HepG2 (cell line): ENCODE measurements around the gene WDR76. TPM values are rescaled to one million over a fixed set of nuclear protein-coding genes. Genes with fewer than 3 reads are reported as not detected.

Source experiments
- ATAC-seq: fragments of 200-7000 bp; cut with Tn5 transposase; 3 replicates; pipeline ENCODE4 v1.9.1; 2020; ENCODE audit warnings: mild to moderate bottlenecking, moderate library complexity
- BruUV-seq: library from RNA; stranded (reverse); fragments of 400-500 nt; replicated peaks from 2 replicates; lab custom pipeline; 2021; lab: Mats Ljungman, UMichigan
- CTCF ChIA-PET: fragments of 300-600 bp; formaldehyde crosslinking; extraction: SDS; loops from one replicate; lab custom pipeline; 2021; ENCODE audit warnings: low total read pairs, inconsistent platforms, low intra/inter-chr PET ratio; lab: Yijun Ruan, JAX
- POLR2A ChIA-PET: fragments of 350-600 bp; sonication (Branson Sonifier 250); formaldehyde crosslinking; loops from one replicate; lab custom pipeline; 2020; ENCODE audit warnings: antibody characterized with exemption, inconsistent platforms; lab: Yijun Ruan, JAX
- DNase-seq: peaks from one replicate; pipeline ENCODE4 v3.0.0-alpha.2; 2015; ENCODE audit warnings: low spot score
- FAIRE-seq: peaks from 3 replicates; lab custom pipeline; 2011; peaks lifted over from hg19 to GRCh38; lab: Jason Lieb, UNC
- H2AFZ ChIP-seq: one replicate; pipeline ENCODE4 v1.6.1; 2011; ENCODE audit warnings: low read length, inconsistent platforms
- H3K27ac ChIP-seq: fragments of 300-600 bp; 3 replicates; pipeline ENCODE4 v1.8.0; 2011; ENCODE audit warnings: mixed run types, mild to moderate bottlenecking, mixed read lengths, low read length, inconsistent platforms; ENCODE audit not compliant: insufficient read depth; ENCODE audit errors: extremely low read length
- H3K27me3 ChIP-seq, 2 experiments: fragments of 200-600 bp in 1 of 2; 2 replicates in 1 of 2; 3 replicates in 1 of 2; pipeline versions ENCODE4 v1.6.0 to v1.8.0; 2011; ENCODE audit warnings: low read length in 2 of 2, mild to moderate bottlenecking in 2 of 2, moderate library complexity in 2 of 2, inconsistent platforms in 1 of 2; ENCODE audit not compliant: insufficient read depth in 2 of 2, control insufficient read depth in 1 of 2
- H3K36me3 ChIP-seq, 2 experiments: fragments of 200-600 bp in 1 of 2; replicated peaks in 1 of 2; 2 replicates in 1 of 2; 3 replicates in 1 of 2; pipeline versions ENCODE4 v1.5.1 to v1.8.0; 2011; ENCODE audit warnings: low read length in 2 of 2, inconsistent platforms in 1 of 2; ENCODE audit not compliant: insufficient read depth in 2 of 2, control insufficient read depth in 1 of 2
- H3K4me1 ChIP-seq: 2 replicates; pipeline ENCODE4 v1.5.1; 2012; ENCODE audit warnings: low read length, inconsistent platforms; ENCODE audit not compliant: insufficient read depth
- H3K4me2 ChIP-seq: 2 replicates; pipeline ENCODE4 v1.6.0; 2011; ENCODE audit warnings: low read depth, low read length, inconsistent platforms
- H3K4me3 ChIP-seq, 3 experiments: fragments of 200-600 bp in 1 of 3; sonication (generic), shearing (Covaris generic) in 1 of 3; replicated peaks in 1 of 3; 2 replicates each; pipeline ENCODE4 v1.5.1; 2011 to 2016; ENCODE audit warnings: low read length in 3 of 3, inconsistent platforms in 2 of 3, low read depth in 2 of 3, mild to moderate bottlenecking in 2 of 3, control low read depth in 1 of 3, mixed read lengths in 1 of 3; ENCODE audit not compliant: insufficient read depth in 1 of 3
- H3K79me2 ChIP-seq: one replicate; pipeline ENCODE4 v1.6.1; 2011; ENCODE audit warnings: low read length, inconsistent platforms; ENCODE audit not compliant: insufficient read depth
- H3K9ac ChIP-seq: 2 replicates; pipeline ENCODE4 v1.6.0; 2011; ENCODE audit warnings: mild to moderate bottlenecking, low read depth, low read length, inconsistent platforms; ENCODE audit not compliant: insufficient read depth
- H3K9me3 ChIP-seq: 2 replicates; pipeline ENCODE4 v1.5.1; 2012; ENCODE audit warnings: mild to moderate bottlenecking, low read length
- H4K20me1 ChIP-seq: 2 replicates; pipeline ENCODE4 v1.6.0; 2011; ENCODE audit warnings: inconsistent platforms, mild to moderate bottlenecking, low read length, moderate library complexity; ENCODE audit not compliant: insufficient read depth
- GTF3A ChIP-seq: sonication (generic); formaldehyde crosslinking; conservative IDR thresholded peaks from 2 replicates; pipeline ENCODE4 v1.4.0; 2020; ENCODE audit warnings: mild to moderate bottlenecking, missing genetic modification reagents
- HOXA9 ChIP-seq: sonication (generic); formaldehyde crosslinking; IDR thresholded peaks from 2 replicates; pipeline ENCODE4 v1.8.1; 2022; ENCODE audit warnings: missing genetic modification reagents, mild to moderate bottlenecking, moderate library complexity, borderline replicate concordance
- ZFY ChIP-seq: sonication (generic); formaldehyde crosslinking; IDR thresholded peaks from 2 replicates; pipeline ENCODE4 v1.4.0; 2020; ENCODE audit warnings: missing genetic modification reagents
- ZNF124 ChIP-seq: sonication (generic); formaldehyde crosslinking; IDR thresholded peaks from 2 replicates; pipeline ENCODE4 v1.4.0; 2020; ENCODE audit warnings: missing genetic modification reagents
- ZNF138 ChIP-seq: sonication (generic); formaldehyde crosslinking; IDR thresholded peaks from 2 replicates; pipeline ENCODE4 v1.5.0; 2020; ENCODE audit warnings: mild to moderate bottlenecking, low read depth, missing genetic modification reagents
- ZNF274 ChIP-seq: sonication (generic); formaldehyde crosslinking; IDR thresholded peaks from 2 replicates; pipeline ENCODE4 v1.5.1; 2020; ENCODE audit warnings: mild to moderate bottlenecking, missing genetic modification reagents
- ZNF451 ChIP-seq: sonication (generic); formaldehyde crosslinking; IDR thresholded peaks from 2 replicates; pipeline ENCODE4 v1.5.0; 2020; ENCODE audit warnings: mild to moderate bottlenecking, missing genetic modification reagents
- ZNF772 ChIP-seq: sonication (generic); formaldehyde crosslinking; IDR thresholded peaks from 2 replicates; pipeline ENCODE4 v1.5.0; 2020; ENCODE audit warnings: mild to moderate bottlenecking, missing genetic modification reagents
- ZNF788 ChIP-seq: sonication (generic); formaldehyde crosslinking; IDR thresholded peaks from 2 replicates; pipeline ENCODE4 v1.5.0; 2020; ENCODE audit warnings: mild to moderate bottlenecking, missing genetic modification reagents, borderline replicate concordance
- WGBS: methylation state at CpG from one replicate; pipeline ENCODE4 v1.1.6; 2017; ENCODE audit warnings: low lambda C conversion rate; 5-methylcytosine and 5-hydroxymethylcytosine counted together
- in situ Hi-C: cut with HindIII; loops from 2 replicates; pipeline ENCODE4 v1.10.0; 2017; ENCODE audit warnings: low pct_unique_long_range_greater_than_20kb; ENCODE audit not compliant: extremely low pct_ligation_motif_present
- intact Hi-C: fragments of 100-400 bp; cut with micrococcal nuclease; formaldehyde crosslinking; loops from one replicate; pipeline ENCODE4 v1.10.0; 2022; ENCODE audit not compliant: unreplicated experiment
- polyA plus RNA-seq, 8 experiments: library from polyadenylated mRNA; depleted of rRNA in 3 of 8; stranded (reverse) in 7 of 8; unstranded in 1 of 8; fragments of >200 nt; fragmentation: Illumina TruSeq in 4 of 8; extraction: Trizol in 4 of 8; gene quantifications; 2 replicates each; pipeline versions ENCODE4 v1.2.1 to v1.2.3, GENCODE V29; 2011 to 2016; ENCODE audit warnings: low read depth in 4 of 8, missing spikeins in 1 of 8, mixed read lengths in 1 of 8; ENCODE audit not compliant: insufficient read depth in 1 of 8
- total RNA-seq, 5 experiments: library from RNA; depleted of rRNA; stranded (reverse); fragments of >200 nt; fragmentation: Illumina TruSeq; extraction: Trizol; gene quantifications; 2 replicates each; pipeline ENCODE4 v1.2.3, GENCODE V29; 2016; ENCODE audit warnings: low read depth in 1 of 5
- TF ChIP-seq, protein P1 (sequence below): IDR thresholded peaks from 2 replicates; pipeline ENCODE4 v1.6.1; 2016; ENCODE audit warnings: missing compliant biosample characterization, missing genetic modification reagents, borderline replicate concordance
- TF ChIP-seq, protein P2 (sequence below): sonication (generic); formaldehyde crosslinking; IDR thresholded peaks from 2 replicates; pipeline ENCODE4 v1.5.0; 2020; ENCODE audit warnings: mild to moderate bottlenecking, missing genetic modification reagents
- TF ChIP-seq, protein P3 (sequence below): sonication (generic); formaldehyde crosslinking; IDR thresholded peaks from 2 replicates; pipeline ENCODE4 v1.9.0; 2022; ENCODE audit warnings: missing genetic modification reagents, mild to moderate bottlenecking, borderline replicate concordance
- TF ChIP-seq, protein P4 (sequence below): sonication (generic); formaldehyde crosslinking; conservative IDR thresholded peaks from 2 replicates; pipeline ENCODE4 v1.8.0; 2022; ENCODE audit warnings: mild to moderate bottlenecking, moderate library complexity, missing genetic modification reagents
- TF ChIP-seq, protein P5 (sequence below): sonication (generic); formaldehyde crosslinking; IDR thresholded peaks from 2 replicates; pipeline ENCODE4; 2020; ENCODE audit warnings: missing genetic modification reagents, mild to moderate bottlenecking, borderline replicate concordance

WDR76 gene
- total and polyA plus RNA-seq, 2 of the 13 experiments (the other 11 are each of a cell fraction or from before 2014, with no cell fraction given), result 1.1 to 9.7 TPM

DNA sequence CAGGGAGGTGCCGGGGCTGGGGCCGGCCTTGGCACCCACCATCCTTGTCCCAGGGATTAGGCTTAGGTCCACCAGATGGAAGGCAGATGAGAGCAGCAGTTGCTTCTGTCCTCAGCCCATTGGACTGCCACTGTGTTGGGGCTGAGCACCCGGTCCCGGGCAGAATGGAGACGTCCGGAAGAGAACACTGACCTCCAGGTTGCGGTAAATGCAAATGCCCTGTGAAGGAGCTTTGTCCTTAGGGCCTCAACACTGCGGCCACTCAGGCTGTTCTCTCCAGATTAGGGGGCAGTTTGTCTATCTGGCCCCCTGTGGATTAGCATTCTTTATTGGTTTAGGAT, 26.9 kb upstream of the WDR76 start, which contains the start of gene SERINC4:
Gene SERINC4 (minus strand): TSS at position 276 of the 341 bp plus-strand sequence. CDS start 234 bp downstream, at position 42.
- Histone ChIP-seq H3K36me3 (peaks cover 3 to 28% of the 10 kb centered on the region in 2 experiments; a peak in 4 of 5 replicates), H3K4me2 (peak within 1 kb of the TSS; percentile 74), H2AFZ (no peak within 1 kb of the TSS), H3K9me3 (no peaks in the 10 kb centered on the region), H3K27me3 (no peaks in the 10 kb centered on the region; a peak in 1 of 5 replicates), H3K27ac (peak within 1 kb of the TSS; percentile 71), H3K9ac (peak within 1 kb of the TSS; percentile 91), H4K20me1 (peaks cover 9% of the 10 kb centered on the region), H3K4me1 (peaks cover 55% of the 10 kb centered on the region), H3K79me2 (peaks cover 15% of the 10 kb centered on the region), H3K4me3 (peak within 1 kb of the TSS; percentile 80 to 94 (median 82))
- ChIA-PET CTCF (no interaction called here), POLR2A (interaction anchor here (1.0 to 2.9 kb wide), 9 partner anchors 7 to 627 kb away, joined by 3 to 30 read pairs (median 5); partner anchors contain the start of genes CTDSPL2, ELL3, MFAP1 and PDIA3)
- ATAC-seq (peak; percentile 4), FAIRE-seq (no peak), DNase-seq (no peak)
- in situ Hi-C loops, result no loop called here
- intact Hi-C loops, result no loop called here
- BruUV-seq, result no TSS peak
- WGBS, result 86% methylated on average over 3 of the region's 8 CpGs
- TF ChIP-seq ZFY (CRISPR knock-in tag) (0 out of 2 replicates have a peak, but pooled peaks have one; percentile 2), ZNF451 (CRISPR knock-in tag) (0 out of 2 replicates have a peak, but pooled peaks have one; percentile 13), ZNF274 (0 out of 2 replicates have a peak, but pooled peaks have one; percentile 19), ZNF124 (no peak), HOXA9 (CRISPR knock-in tag) (no peak), ZNF772 (0 out of 2 replicates have a peak, but pooled peaks have one; percentile 11), ZNF138 (CRISPR knock-in tag) (peak; percentile 9; the same call in 1 of the 2 replicates), ZNF788 (CRISPR knock-in tag) (0 out of 2 replicates have a peak, but pooled peaks have one; percentile 2), GTF3A (CRISPR knock-in tag) (no peak)
- TF ChIP-seq, protein P1, sequence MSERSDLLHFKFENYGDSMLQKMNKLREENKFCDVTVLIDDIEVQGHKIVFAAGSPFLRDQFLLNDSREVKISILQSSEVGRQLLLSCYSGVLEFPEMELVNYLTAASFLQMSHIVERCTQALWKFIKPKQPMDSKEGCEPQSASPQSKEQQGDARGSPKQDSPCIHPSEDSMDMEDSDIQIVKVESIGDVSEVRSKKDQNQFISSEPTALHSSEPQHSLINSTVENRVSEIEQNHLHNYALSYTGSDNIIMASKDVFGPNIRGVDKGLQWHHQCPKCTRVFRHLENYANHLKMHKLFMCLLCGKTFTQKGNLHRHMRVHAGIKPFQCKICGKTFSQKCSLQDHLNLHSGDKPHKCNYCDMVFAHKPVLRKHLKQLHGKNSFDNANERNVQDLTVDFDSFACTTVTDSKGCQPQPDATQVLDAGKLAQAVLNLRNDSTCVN (CRISPR knock-in tag), result 0 out of 2 replicates have a peak, but pooled peaks have one; percentile 8
- TF ChIP-seq, protein P2, sequence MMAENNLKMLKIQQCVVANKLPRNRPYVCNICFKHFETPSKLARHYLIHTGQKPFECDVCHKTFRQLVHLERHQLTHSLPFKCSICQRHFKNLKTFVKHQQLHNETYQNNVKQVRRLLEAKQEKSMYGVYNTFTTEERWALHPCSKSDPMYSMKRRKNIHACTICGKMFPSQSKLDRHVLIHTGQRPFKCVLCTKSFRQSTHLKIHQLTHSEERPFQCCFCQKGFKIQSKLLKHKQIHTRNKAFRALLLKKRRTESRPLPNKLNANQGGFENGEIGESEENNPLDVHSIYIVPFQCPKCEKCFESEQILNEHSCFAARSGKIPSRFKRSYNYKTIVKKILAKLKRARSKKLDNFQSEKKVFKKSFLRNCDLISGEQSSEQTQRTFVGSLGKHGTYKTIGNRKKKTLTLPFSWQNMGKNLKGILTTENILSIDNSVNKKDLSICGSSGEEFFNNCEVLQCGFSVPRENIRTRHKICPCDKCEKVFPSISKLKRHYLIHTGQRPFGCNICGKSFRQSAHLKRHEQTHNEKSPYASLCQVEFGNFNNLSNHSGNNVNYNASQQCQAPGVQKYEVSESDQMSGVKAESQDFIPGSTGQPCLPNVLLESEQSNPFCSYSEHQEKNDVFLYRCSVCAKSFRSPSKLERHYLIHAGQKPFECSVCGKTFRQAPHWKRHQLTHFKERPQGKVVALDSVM, result no peak
- TF ChIP-seq, protein P3, sequence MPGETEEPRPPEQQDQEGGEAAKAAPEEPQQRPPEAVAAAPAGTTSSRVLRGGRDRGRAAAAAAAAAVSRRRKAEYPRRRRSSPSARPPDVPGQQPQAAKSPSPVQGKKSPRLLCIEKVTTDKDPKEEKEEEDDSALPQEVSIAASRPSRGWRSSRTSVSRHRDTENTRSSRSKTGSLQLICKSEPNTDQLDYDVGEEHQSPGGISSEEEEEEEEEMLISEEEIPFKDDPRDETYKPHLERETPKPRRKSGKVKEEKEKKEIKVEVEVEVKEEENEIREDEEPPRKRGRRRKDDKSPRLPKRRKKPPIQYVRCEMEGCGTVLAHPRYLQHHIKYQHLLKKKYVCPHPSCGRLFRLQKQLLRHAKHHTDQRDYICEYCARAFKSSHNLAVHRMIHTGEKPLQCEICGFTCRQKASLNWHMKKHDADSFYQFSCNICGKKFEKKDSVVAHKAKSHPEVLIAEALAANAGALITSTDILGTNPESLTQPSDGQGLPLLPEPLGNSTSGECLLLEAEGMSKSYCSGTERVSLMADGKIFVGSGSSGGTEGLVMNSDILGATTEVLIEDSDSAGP (CRISPR knock-in tag), result no peak
- TF ChIP-seq, protein P4, sequence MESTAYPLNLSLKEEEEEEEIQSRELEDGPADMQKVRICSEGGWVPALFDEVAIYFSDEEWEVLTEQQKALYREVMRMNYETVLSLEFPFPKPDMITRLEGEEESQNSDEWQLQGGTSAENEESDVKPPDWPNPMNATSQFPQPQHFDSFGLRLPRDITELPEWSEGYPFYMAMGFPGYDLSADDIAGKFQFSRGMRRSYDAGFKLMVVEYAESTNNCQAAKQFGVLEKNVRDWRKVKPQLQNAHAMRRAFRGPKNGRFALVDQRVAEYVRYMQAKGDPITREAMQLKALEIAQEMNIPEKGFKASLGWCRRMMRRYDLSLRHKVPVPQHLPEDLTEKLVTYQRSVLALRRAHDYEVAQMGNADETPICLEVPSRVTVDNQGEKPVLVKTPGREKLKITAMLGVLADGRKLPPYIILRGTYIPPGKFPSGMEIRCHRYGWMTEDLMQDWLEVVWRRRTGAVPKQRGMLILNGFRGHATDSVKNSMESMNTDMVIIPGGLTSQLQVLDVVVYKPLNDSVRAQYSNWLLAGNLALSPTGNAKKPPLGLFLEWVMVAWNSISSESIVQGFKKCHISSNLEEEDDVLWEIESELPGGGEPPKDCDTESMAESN (CRISPR knock-in tag), result no peak
- TF ChIP-seq, protein P5, sequence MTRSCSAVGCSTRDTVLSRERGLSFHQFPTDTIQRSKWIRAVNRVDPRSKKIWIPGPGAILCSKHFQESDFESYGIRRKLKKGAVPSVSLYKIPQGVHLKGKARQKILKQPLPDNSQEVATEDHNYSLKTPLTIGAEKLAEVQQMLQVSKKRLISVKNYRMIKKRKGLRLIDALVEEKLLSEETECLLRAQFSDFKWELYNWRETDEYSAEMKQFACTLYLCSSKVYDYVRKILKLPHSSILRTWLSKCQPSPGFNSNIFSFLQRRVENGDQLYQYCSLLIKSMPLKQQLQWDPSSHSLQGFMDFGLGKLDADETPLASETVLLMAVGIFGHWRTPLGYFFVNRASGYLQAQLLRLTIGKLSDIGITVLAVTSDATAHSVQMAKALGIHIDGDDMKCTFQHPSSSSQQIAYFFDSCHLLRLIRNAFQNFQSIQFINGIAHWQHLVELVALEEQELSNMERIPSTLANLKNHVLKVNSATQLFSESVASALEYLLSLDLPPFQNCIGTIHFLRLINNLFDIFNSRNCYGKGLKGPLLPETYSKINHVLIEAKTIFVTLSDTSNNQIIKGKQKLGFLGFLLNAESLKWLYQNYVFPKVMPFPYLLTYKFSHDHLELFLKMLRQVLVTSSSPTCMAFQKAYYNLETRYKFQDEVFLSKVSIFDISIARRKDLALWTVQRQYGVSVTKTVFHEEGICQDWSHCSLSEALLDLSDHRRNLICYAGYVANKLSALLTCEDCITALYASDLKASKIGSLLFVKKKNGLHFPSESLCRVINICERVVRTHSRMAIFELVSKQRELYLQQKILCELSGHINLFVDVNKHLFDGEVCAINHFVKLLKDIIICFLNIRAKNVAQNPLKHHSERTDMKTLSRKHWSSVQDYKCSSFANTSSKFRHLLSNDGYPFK (CRISPR knock-in tag), result no peak
